ENCODE results near the gene GYS1. TPM values are rescaled to one million over a fixed set of nuclear protein-coding genes. Genes with fewer than 3 reads are reported as not detected.
A peak's percentile ranks its signal among the peaks of the same experiment; 100 is the strongest.

The GYS1 gene
- total RNA-seq, 1 donor from 2014 or later: 45.7 TPM

DNA sequence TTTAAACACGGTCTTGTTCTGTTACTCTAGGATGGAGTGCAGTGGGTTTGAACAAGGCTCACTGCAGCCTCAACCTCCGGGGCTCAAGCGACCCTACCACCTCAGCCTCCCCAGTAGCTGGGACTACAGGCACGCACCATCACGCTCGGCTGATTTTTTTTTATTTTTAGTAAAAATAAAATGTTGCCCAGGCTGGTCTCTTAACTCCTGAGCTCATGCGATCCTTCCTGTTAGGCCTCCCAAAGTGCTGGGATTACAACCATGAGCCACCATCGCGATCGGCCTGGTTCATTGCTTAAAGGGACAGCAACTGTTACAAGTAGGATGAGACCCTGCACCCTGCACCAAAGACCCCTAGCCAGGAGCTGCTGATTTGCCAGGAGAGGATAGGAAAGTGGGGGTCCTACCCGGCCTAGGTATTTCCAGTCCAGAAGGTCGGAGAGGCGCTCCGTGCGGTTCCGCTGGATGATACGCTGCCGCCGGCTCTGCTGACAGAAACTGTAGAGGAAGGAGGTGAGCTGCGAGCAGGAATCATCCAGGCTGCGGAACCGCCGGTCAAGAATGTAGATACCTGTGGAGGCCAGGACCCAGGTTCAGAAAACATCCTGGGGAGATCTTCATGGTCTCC is 22.9 kb downstream of the GYS1 start:
- H3K9me3 Mint-ChIP-seq (ENCODE audit: unreplicated experiment): no peaks in the 10 kb centered on the region
- peaks cover 20% of the 10 kb centered on the region for H3K4me1 Mint-ChIP-seq (ENCODE audit: unreplicated experiment)
- DNase-seq (ENCODE audit: low spot score): no peak
- peaks cover 10% of the 10 kb centered on the region for H3K27me3 Mint-ChIP-seq (ENCODE audit: unreplicated experiment)
- peak overlapping the region; percentile 63 for H3K4me3 Mint-ChIP-seq (ENCODE audit: unreplicated experiment)
- H3K36me3 Mint-ChIP-seq (ENCODE audit: low read depth, unreplicated experiment): peaks cover 23% of the 10 kb centered on the region
- TF ChIP-seq, protein P1, sequence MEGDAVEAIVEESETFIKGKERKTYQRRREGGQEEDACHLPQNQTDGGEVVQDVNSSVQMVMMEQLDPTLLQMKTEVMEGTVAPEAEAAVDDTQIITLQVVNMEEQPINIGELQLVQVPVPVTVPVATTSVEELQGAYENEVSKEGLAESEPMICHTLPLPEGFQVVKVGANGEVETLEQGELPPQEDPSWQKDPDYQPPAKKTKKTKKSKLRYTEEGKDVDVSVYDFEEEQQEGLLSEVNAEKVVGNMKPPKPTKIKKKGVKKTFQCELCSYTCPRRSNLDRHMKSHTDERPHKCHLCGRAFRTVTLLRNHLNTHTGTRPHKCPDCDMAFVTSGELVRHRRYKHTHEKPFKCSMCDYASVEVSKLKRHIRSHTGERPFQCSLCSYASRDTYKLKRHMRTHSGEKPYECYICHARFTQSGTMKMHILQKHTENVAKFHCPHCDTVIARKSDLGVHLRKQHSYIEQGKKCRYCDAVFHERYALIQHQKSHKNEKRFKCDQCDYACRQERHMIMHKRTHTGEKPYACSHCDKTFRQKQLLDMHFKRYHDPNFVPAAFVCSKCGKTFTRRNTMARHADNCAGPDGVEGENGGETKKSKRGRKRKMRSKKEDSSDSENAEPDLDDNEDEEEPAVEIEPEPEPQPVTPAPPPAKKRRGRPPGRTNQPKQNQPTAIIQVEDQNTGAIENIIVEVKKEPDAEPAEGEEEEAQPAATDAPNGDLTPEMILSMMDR (IDR thresholded peaks at IDR 0.05; ENCODE audit: unreplicated experiment): no peak
- H3K27ac Mint-ChIP-seq (ENCODE audit: unreplicated experiment): no peak overlapping the region

DNA sequence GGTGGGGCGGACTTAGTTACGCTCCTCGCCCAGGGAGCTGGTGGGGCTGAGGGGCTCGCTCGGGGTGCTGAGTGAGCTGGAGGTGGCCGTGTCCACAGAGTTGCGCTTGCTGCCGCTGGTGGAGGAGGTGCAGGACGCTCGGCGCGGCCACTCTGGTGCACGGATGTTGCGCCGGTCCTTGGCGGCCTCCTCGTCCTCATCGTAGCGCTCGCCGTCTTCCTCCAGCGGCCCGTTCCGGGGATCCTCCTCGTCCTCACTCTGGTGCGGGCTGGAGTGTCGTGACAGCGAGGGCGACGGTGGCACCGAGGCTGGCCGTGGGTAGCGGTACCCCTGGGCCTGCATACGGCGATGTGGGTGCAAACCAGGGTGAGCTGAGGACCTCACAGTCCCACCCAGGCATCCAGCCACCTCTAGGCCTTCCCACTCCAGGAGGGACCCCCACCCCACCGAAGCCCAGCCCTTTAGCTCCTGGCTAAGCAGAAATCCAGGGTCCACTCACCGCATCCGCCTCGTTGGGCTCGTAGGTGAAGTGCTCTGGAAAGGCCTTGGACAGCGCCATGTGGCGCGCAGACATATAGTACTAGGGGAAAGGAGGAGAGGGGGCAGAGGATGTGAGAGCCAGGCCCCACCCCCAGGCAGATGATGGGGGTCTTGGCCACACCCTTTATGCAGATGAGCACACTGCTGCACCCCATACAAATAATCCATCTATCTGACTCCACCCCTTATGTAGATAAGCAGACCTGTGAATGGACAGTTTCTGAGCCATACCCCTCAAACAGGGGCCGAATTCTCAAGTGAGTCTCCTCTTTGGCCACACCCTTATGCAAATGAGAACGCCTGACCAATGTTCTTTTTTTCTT is 23.6 kb downstream of the GYS1 start:
- TF ChIP-seq, protein P1 (IDR thresholded peaks at IDR 0.05; ENCODE audit: unreplicated experiment): no peak
- Mint-ChIP-seq H3K36me3 (ENCODE audit: low read depth, unreplicated experiment) (peaks cover 23% of the 10 kb centered on the region), H3K27ac (ENCODE audit: unreplicated experiment) (no peak overlapping the region), H3K4me1 (ENCODE audit: unreplicated experiment) (peaks cover 25% of the 10 kb centered on the region), H3K9me3 (ENCODE audit: unreplicated experiment) (no peaks in the 10 kb centered on the region), H3K4me3 (ENCODE audit: unreplicated experiment) (peak overlapping the region; percentile 63), H3K27me3 (ENCODE audit: unreplicated experiment) (peaks cover 16% of the 10 kb centered on the region)
- no peak for DNase-seq (ENCODE audit: low spot score)

DNA sequence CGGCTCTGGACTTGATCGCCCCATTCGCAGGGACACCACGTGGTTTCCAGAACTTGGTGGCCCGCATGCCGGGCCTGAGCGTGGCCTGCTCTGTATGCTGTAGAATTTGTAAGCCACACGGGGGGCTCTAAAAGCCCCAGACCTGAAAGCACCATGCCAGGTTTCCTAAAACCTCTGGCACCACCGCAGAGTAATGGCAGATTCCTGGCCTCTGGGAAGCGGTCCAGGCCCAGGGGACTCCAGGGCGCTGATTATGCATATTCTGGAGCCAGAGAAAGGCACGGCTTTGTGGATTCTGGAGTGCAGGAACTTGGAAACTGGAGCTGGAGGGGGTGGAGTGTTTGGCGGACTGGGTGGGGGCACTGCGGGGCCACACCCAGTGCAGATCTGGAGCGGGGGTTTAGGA is 24.3 kb downstream of the GYS1 start:
- no peak overlapping the region for H3K27ac Mint-ChIP-seq (ENCODE audit: unreplicated experiment)
- peaks cover 23% of the 10 kb centered on the region for H3K36me3 Mint-ChIP-seq (ENCODE audit: low read depth, unreplicated experiment)
- no peak overlapping the region for H3K4me3 Mint-ChIP-seq (ENCODE audit: unreplicated experiment)
- H3K4me1 Mint-ChIP-seq (ENCODE audit: unreplicated experiment): peaks cover 32% of the 10 kb centered on the region
- no peaks in the 10 kb centered on the region for H3K9me3 Mint-ChIP-seq (ENCODE audit: unreplicated experiment)
- DNase-seq (ENCODE audit: low spot score): no peak
- peaks cover 21% of the 10 kb centered on the region for H3K27me3 Mint-ChIP-seq (ENCODE audit: unreplicated experiment)
- TF ChIP-seq, protein P1 (IDR thresholded peaks at IDR 0.05; ENCODE audit: unreplicated experiment): no peak

DNA sequence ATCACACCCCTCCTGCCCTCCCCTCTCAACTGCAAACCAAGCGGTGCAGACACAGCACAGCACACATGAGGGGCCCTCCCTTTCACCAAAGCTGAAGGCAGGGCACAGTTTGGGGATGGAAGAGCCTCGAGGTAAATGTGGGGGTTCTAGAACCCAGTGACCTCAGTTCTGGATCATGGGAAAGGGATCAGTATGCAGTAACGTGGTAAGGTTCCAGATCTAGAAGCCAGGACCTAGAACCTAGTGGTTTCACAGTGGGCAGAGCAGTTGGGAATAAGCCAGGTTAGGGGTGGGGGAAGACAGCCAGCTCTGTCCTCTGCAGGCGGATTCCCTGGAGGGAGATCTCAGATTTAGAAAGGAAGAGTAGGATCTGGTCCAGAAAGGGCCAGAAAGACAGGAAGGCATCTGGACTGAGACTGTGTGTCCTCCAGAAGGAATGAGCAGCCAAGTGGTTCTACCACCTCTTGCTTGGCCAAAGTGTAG is 24.9 kb downstream of the GYS1 start:
- DNase-seq (ENCODE audit: low spot score): no peak
- H3K27ac Mint-ChIP-seq (ENCODE audit: unreplicated experiment): no peak overlapping the region
- H3K4me1 Mint-ChIP-seq (ENCODE audit: unreplicated experiment): peaks cover 36% of the 10 kb centered on the region
- peaks cover 23% of the 10 kb centered on the region for H3K36me3 Mint-ChIP-seq (ENCODE audit: low read depth, unreplicated experiment)
- peaks cover 21% of the 10 kb centered on the region for H3K27me3 Mint-ChIP-seq (ENCODE audit: unreplicated experiment)
- TF ChIP-seq, protein P1 (IDR thresholded peaks at IDR 0.05; ENCODE audit: unreplicated experiment): no peak
- no peaks in the 10 kb centered on the region for H3K9me3 Mint-ChIP-seq (ENCODE audit: unreplicated experiment)
- peak overlapping the region; percentile 78 for H3K4me3 Mint-ChIP-seq (ENCODE audit: unreplicated experiment)

Data from endothelial cell (in vitro differentiated cells).